HG02973 (cell line): ENCODE results near the gene TRIM56.
"Not testable (repeated sequence)": the region's sequence is repeated elsewhere in the genome, so short reads cannot be mapped to it uniquely, and the experiment has no call there.

ENCODE experiments used
- ATAC-seq: cut with Tn5 transposase; IDR thresholded peaks from one replicate; pipeline ENCODE4 v1.9.1; 2021; ENCODE audit warnings: moderate library complexity; ENCODE audit not compliant: unreplicated experiment

The TRIM56 gene

GRCh38 chr7:101088858-101089529, 3.7 kb downstream of the TRIM56 start:
- ATAC-seq, result no peak

GRCh38 chr7:101089876-101090275, 4.6 kb downstream of the TRIM56 start:
- ATAC-seq, result no peak

GRCh38 chr7:101092266-101092905, 7.1 kb downstream of the TRIM56 start:
- ATAC-seq, result not testable (repeated sequence)

- no peak for ATAC-seq
Observed at GRCh38 chr7:101093906-101094305, 8.6 kb downstream of the TRIM56 start.

GRCh38 chr7:101094376-101094775, 9.1 kb downstream of the TRIM56 start:
- no peak for ATAC-seq

- no peak for ATAC-seq
Observed at GRCh38 chr7:101094791-101095375, 9.6 kb downstream of the TRIM56 start.

GRCh38 chr7:101096331-101096956, 11.2 kb downstream of the TRIM56 start:
- no peak for ATAC-seq

GRCh38 chr7:101096957-101097347, 11.7 kb downstream of the TRIM56 start:
- no peak for ATAC-seq

- ATAC-seq, result no peak
Observed at GRCh38 chr7:101097561-101097960, 12.3 kb downstream of the TRIM56 start.

- no peak for ATAC-seq
Observed at GRCh38 chr7:101099969-101100781, 14.9 kb downstream of the TRIM56 start.

- no peak for ATAC-seq
Observed at GRCh38 chr7:101100858-101101847, 15.9 kb downstream of the TRIM56 start.

- no peak for ATAC-seq
Observed at GRCh38 chr7:101102026-101102425, 16.7 kb downstream of the TRIM56 start.

GRCh38 chr7:101103701-101104100, 18.4 kb downstream of the TRIM56 start:
- not testable (repeated sequence) for ATAC-seq

GRCh38 chr7:101104193-101104713, 19.0 kb downstream of the TRIM56 start:
- ATAC-seq, result no peak

GRCh38 chr7:101104799-101105198, 19.5 kb downstream of the TRIM56 start:
- ATAC-seq, result no peak

GRCh38 chr7:101105248-101105647, 20.0 kb downstream of the TRIM56 start:
- not testable (repeated sequence) for ATAC-seq

GRCh38 chr7:101106386-101106785, 21.1 kb downstream of the TRIM56 start:
- no peak for ATAC-seq

GRCh38 chr7:101108330-101108857, 23.1 kb downstream of the TRIM56 start:
- no peak for ATAC-seq

GRCh38 chr7:101108961-101109360, 23.7 kb downstream of the TRIM56 start:
- no peak for ATAC-seq
